ENCODE results near the gene FADS2.

The FADS2 gene

GRCh38 chr11:61905801-61906521 is 77.9 kb downstream of the FADS2 start:
- DNase-seq (ENCODE audit: low spot score): no peak

GRCh38 chr11:61906522-61906909 is 78.4 kb downstream of the FADS2 start:
- no peak for DNase-seq (ENCODE audit: low spot score)

- no peak for DNase-seq (ENCODE audit: low spot score)
These were observed 79.2 kb downstream of the FADS2 start for GRCh38 chr11:61907282-61907681.

- DNase-seq (ENCODE audit: low spot score): no peak
These were observed 80.0 kb downstream of the FADS2 start for GRCh38 chr11:61907871-61908729.

GRCh38 chr11:61908730-61909316 is 80.7 kb downstream of the FADS2 start:
- DNase-seq (ENCODE audit: low spot score): no peak

GRCh38 chr11:61910187-61911127 is 82.4 kb downstream of the FADS2 start:
- no peak for DNase-seq (ENCODE audit: low spot score)

GRCh38 chr11:61911128-61911700 is 83.1 kb downstream of the FADS2 start:
- DNase-seq (ENCODE audit: low spot score): no peak

- DNase-seq (ENCODE audit: low spot score): no peak
These were observed 83.8 kb downstream of the FADS2 start for GRCh38 chr11:61911701-61912529.

DNA sequence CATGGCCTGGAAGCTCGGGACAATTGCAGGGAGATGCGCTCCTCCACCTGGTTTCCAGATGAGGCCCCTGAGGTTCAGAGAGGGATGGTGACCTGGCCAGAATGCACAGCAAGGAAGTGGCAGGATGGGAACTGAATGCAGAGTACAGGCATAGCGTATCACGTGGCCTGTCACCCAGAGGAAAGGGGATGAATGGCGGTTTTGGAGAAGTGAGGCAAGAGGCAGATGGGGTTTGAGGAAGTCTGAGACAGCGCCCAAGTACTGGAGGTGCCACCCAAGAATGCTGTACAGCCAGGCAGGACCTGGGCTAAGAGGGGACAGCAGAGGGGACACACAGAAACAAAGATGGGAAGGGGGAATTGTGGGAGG is 84.4 kb downstream of the FADS2 start:
- DNase-seq (ENCODE audit: low spot score): no peak

- DNase-seq (ENCODE audit: low spot score): no peak
These were observed 85.0 kb downstream of the FADS2 start for GRCh38 chr11:61912991-61913698.

- DNase-seq (ENCODE audit: low spot score): no peak
These were observed 85.7 kb downstream of the FADS2 start for GRCh38 chr11:61913699-61914395.

DNA sequence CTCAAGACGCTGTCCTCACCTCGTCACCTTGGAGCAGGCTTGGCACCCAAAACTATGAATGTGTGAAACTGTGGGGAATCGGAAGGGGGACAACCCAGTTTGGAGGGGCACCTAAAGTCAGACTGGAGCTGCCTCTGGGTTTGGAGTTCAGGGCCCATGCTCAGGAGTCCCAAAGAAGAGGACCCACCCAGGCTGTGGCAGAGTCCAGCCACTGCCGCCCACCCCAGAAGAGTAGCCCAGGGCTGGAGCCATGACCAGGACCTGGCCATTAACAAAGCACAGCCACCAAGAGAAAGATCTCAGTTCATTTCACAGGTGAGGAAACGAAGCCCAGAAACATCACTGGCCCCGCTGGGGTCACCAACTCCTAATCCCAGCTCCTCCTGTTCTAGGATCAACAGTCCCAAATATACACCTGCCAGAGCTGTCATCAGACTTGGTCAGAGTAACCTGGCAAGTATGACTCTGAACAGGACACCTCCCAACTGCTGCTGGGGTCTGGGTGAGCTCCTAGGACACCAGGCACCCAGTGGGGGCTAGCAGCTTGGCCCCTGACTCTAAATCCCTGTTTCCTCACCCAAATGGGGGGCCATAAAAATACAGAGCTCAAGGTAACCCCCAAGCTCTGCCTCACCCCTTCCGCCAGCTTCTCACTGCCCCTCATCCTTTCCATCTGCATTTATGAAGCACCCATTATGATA is 86.5 kb downstream of the FADS2 start:
- DNase-seq (ENCODE audit: low spot score): no peak

DNA sequence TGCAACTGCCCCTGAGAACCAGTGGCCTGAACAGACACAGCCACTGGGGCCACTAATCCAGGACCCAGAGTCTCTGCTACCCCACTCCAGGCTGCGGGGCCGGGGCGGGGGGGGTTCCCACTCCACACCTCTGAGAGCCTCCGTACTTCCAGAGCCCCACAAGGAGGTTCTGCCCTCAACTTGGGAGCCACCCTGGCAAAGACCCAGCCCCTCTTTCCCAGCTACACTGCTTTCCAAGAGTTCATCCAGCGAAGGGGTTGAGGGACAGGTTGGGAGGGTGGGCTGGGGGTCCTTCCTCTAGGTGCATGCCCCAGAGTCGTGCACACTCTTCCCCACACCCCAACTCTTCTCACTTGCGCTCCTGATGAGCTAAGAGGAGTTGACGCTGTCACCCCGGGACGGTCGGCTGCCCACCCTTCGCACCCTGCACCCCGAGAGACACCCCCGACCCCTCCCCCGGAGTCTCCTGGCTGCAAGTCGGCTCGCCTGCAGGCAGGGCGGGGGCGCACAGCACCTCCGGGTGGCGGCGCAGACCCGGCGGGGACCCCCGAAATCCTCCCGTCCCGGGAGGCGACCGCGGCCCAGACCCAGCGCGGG is 88.7 kb downstream of the FADS2 start:
- no peak for DNase-seq (ENCODE audit: low spot score)

Data from kidney tubule cell (primary cell).